ENCODE results near the gene NUBP2. TPM values are rescaled to one million over a fixed set of nuclear protein-coding genes. Genes with fewer than 3 reads are reported as not detected.
"Not testable (repeated sequence)": the region's sequence is repeated elsewhere in the genome, so short reads cannot be mapped to it uniquely, and the experiment has no call there.

NUBP2 gene
- total and polyA plus RNA-seq, 2 experiments from 2014 or later = 79.4 to 175 TPM

- H3K4me2 ChIP-seq = no peak overlapping the region
- Mint-ChIP-seq H3K4me3 (no peak overlapping the region), H3K27ac (no peak overlapping the region), H3K36me3 (ENCODE audit: low read depth) (peaks cover 37% of the 10 kb centered on the region), H3K27me3 (ENCODE audit: insufficient read depth, low read depth, poor library complexity) (no peaks in the 10 kb centered on the region), H3K9me3 (peaks cover 36% of the 10 kb centered on the region), H3K4me1 (no peaks in the 10 kb centered on the region)
- no peaks in the 10 kb centered on the region for H3F3A ChIP-seq (replicated peaks; ENCODE audit: low read depth)
- H3K9me2 ChIP-seq (ENCODE audit: insufficient read depth) = no peaks in the 10 kb centered on the region
- ATAC-seq (no peak), DNase-seq (ENCODE audit: low spot score) (no peak)
- H3K36me3 ChIP-seq (ENCODE audit: insufficient read depth) = no peaks in the 10 kb centered on the region; the same call in 1 of the 2 replicates
- no peak overlapping the region for H3K4me3 ChIP-seq
- no peak overlapping the region for H2AFZ ChIP-seq
- H3K27ac ChIP-seq (ENCODE audit: low read depth) = no peak overlapping the region
- H3K4me1 ChIP-seq (ENCODE audit: insufficient read depth) = no peaks in the 10 kb centered on the region
- no peaks in the 10 kb centered on the region for H4K20me1 ChIP-seq (replicated peaks; ENCODE audit: insufficient read depth)
- no peaks in the 10 kb centered on the region for H3K27me3 ChIP-seq (ENCODE audit: insufficient read depth)
- TF ChIP-seq, protein P1, sequence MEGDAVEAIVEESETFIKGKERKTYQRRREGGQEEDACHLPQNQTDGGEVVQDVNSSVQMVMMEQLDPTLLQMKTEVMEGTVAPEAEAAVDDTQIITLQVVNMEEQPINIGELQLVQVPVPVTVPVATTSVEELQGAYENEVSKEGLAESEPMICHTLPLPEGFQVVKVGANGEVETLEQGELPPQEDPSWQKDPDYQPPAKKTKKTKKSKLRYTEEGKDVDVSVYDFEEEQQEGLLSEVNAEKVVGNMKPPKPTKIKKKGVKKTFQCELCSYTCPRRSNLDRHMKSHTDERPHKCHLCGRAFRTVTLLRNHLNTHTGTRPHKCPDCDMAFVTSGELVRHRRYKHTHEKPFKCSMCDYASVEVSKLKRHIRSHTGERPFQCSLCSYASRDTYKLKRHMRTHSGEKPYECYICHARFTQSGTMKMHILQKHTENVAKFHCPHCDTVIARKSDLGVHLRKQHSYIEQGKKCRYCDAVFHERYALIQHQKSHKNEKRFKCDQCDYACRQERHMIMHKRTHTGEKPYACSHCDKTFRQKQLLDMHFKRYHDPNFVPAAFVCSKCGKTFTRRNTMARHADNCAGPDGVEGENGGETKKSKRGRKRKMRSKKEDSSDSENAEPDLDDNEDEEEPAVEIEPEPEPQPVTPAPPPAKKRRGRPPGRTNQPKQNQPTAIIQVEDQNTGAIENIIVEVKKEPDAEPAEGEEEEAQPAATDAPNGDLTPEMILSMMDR (conservative IDR thresholded peaks at IDR 0.05; ENCODE audit: low read depth in 2 of 2) = no peak
- TF ChIP-seq EZH2phosphoT487 (IDR thresholded peaks at IDR 0.05; ENCODE audit: unreplicated experiment) = no peak
- no peak for TF ChIP-seq JUNB (IDR thresholded peaks at IDR 0.05; ENCODE audit: unreplicated experiment)
- no peak for TF ChIP-seq ZNF114 (CRISPR knock-in tag; IDR thresholded peaks at IDR 0.05)
- no peaks in the 10 kb centered on the region for H3K79me2 ChIP-seq (replicated peaks; ENCODE audit: insufficient read depth)
Observed at GRCh38 chr16:1794908-1795666, 12.3 kb downstream of the NUBP2 start.

DNA sequence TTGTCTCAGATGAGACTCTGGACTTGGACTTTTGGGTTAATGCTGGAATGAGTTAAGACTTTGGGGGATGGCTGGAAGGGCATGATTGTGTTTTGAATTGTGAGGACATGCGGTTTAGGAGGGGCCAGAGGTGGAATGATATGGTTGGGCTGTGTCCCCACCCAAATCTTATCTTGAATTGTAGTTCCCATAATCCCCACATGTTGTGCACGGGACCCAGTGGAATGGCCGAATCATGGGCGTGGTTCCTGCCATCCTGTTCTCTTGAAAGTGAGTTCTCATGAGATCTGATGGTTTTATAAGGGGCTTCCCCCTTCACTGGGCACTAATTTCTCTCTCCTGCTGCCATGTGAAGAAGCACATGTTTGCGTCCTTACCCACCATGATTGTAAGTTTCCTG lies 16.5 kb downstream of the NUBP2 start:
- Mint-ChIP-seq H3K36me3 (ENCODE audit: low read depth) (peaks cover 59% of the 10 kb centered on the region), H3K9me3 (peaks cover 63% of the 10 kb centered on the region)
- not testable (repeated sequence) for ATAC-seq; H3K4me3 ChIP-seq; H3K4me3 Mint-ChIP-seq; H3K79me2 ChIP-seq (replicated peaks; ENCODE audit: insufficient read depth); H3K27ac Mint-ChIP-seq; H3F3A ChIP-seq (replicated peaks; ENCODE audit: low read depth); H3K4me1 ChIP-seq (ENCODE audit: insufficient read depth); H2AFZ ChIP-seq; H3K27me3 ChIP-seq (ENCODE audit: insufficient read depth); H3K27ac ChIP-seq (ENCODE audit: low read depth); H4K20me1 ChIP-seq (replicated peaks; ENCODE audit: insufficient read depth); H3K4me2 ChIP-seq; H3K9me2 ChIP-seq (ENCODE audit: insufficient read depth); DNase-seq (ENCODE audit: low spot score); H3K4me1 Mint-ChIP-seq; H3K27me3 Mint-ChIP-seq (ENCODE audit: insufficient read depth, low read depth, poor library complexity); H3K36me3 ChIP-seq (ENCODE audit: insufficient read depth)

DNA sequence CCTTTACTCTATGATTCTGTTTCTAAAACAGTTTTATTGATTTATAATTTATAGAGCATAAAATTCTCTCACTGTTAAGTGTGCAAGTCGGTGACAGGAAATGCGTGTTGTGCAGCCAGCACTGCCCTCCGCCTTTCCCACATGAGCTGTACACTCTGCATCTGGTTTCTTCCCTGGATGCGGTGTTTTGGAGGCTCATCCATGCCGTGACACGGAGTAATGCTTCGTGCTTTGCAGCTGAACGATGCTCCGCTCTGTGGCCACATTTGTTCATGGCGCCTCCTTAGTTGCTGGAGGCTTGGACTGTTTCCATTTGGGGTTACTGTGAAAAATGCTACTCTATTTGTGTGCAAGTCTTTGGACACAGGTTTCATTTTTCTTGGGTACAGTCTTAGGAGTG lies 17.9 kb downstream of the NUBP2 start:
- Histone ChIP-seq H3K27me3 (ENCODE audit: insufficient read depth) (no peaks in the 10 kb centered on the region), H3K79me2 (replicated peaks; ENCODE audit: insufficient read depth) (no peaks in the 10 kb centered on the region), H3K27ac (ENCODE audit: low read depth) (no peak overlapping the region), H3K36me3 (ENCODE audit: insufficient read depth) (no peaks in the 10 kb centered on the region; the same call in 1 of the 2 replicates), H3K4me1 (ENCODE audit: insufficient read depth) (no peaks in the 10 kb centered on the region), H2AFZ (no peak overlapping the region), H3K9me2 (ENCODE audit: insufficient read depth) (no peaks in the 10 kb centered on the region), H4K20me1 (replicated peaks; ENCODE audit: insufficient read depth) (no peaks in the 10 kb centered on the region), H3K4me2 (no peak overlapping the region), H3F3A (replicated peaks; ENCODE audit: low read depth) (no peaks in the 10 kb centered on the region), H3K4me3 (no peak overlapping the region)
- DNase-seq (ENCODE audit: low spot score) = no peak
- ATAC-seq = no peak
- Mint-ChIP-seq H3K27me3 (ENCODE audit: insufficient read depth, low read depth, poor library complexity) (peaks cover 5% of the 10 kb centered on the region), H3K4me1 (no peaks in the 10 kb centered on the region), H3K9me3 (peaks cover 67% of the 10 kb centered on the region), H3K36me3 (ENCODE audit: low read depth) (peaks cover 71% of the 10 kb centered on the region), H3K4me3 (no peak overlapping the region), H3K27ac (no peak overlapping the region)
- TF ChIP-seq, protein P1 (conservative IDR thresholded peaks at IDR 0.05; ENCODE audit: low read depth in 2 of 2) = no peak
- TF ChIP-seq POLR2AphosphoS5 (IDR thresholded peaks at IDR 0.05; ENCODE audit: low read depth) (no peak), STAT1 (IDR thresholded peaks at IDR 0.05; ENCODE audit: unreplicated experiment) (no peak)
- TF ChIP-seq, protein P2, sequence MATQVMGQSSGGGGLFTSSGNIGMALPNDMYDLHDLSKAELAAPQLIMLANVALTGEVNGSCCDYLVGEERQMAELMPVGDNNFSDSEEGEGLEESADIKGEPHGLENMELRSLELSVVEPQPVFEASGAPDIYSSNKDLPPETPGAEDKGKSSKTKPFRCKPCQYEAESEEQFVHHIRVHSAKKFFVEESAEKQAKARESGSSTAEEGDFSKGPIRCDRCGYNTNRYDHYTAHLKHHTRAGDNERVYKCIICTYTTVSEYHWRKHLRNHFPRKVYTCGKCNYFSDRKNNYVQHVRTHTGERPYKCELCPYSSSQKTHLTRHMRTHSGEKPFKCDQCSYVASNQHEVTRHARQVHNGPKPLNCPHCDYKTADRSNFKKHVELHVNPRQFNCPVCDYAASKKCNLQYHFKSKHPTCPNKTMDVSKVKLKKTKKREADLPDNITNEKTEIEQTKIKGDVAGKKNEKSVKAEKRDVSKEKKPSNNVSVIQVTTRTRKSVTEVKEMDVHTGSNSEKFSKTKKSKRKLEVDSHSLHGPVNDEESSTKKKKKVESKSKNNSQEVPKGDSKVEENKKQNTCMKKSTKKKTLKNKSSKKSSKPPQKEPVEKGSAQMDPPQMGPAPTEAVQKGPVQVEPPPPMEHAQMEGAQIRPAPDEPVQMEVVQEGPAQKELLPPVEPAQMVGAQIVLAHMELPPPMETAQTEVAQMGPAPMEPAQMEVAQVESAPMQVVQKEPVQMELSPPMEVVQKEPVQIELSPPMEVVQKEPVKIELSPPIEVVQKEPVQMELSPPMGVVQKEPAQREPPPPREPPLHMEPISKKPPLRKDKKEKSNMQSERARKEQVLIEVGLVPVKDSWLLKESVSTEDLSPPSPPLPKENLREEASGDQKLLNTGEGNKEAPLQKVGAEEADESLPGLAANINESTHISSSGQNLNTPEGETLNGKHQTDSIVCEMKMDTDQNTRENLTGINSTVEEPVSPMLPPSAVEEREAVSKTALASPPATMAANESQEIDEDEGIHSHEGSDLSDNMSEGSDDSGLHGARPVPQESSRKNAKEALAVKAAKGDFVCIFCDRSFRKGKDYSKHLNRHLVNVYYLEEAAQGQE (IDR thresholded peaks at IDR 0.05; ENCODE audit: unreplicated experiment) = no peak
